ENCODE results near the gene MYCBP2. TPM values are rescaled to one million over a fixed set of nuclear protein-coding genes. Genes with fewer than 3 reads are reported as not detected.

MYCBP2 gene
- total and polyA plus RNA-seq, 9 donors = 45.6 to 145 (median 100) TPM

DNA sequence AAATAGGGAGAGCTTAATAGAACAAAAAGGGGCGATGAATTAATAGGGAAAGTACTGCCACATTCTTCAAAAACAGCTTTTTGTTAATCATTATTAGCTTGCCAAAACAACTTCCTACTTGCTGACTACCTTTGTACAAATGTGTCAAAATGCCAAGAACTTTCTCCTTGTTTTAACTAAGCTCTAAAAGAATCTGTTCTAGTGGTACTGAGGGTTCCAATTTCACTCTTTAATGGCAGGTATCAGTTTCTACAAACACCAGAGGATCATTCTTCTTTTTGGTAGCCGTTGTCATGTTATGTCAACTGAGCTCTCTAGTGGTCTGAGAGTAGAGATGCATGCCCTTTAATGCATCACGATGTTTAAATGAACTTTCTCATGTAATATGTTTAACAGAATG, 270.5 kb downstream of the MYCBP2 start:
- Histone ChIP-seq H3K4me3 (no peak overlapping the region), H3K27me3 (no peaks in the 10 kb centered on the region), H3K4me1 (ENCODE audit: insufficient read depth) (no peaks in the 10 kb centered on the region), H3K9me3 (no peaks in the 10 kb centered on the region), H3K36me3 (no peaks in the 10 kb centered on the region), H3K27ac (no peak overlapping the region)
- WGBS, 3 donors = 63 to 77% (median 72%) methylated on average over 3 of the region's 3 CpGs
- no peak for TF ChIP-seq EP300 (IDR thresholded peaks at IDR 0.05)
- TF ChIP-seq CTCF (IDR thresholded peaks at IDR 0.05) = no peak
- TF ChIP-seq POLR2A (IDR thresholded peaks at IDR 0.05) = no peak
- DNase-seq = no peak
- intact Hi-C loops (cut with DNase I) = no loop called here

GRCh38 chr13:77055158-77055557, 271.7 kb downstream of the MYCBP2 start:
- no peak for TF ChIP-seq EP300 (IDR thresholded peaks at IDR 0.05)
- TF ChIP-seq POLR2A (IDR thresholded peaks at IDR 0.05) = no peak
- no peak for TF ChIP-seq CTCF (IDR thresholded peaks at IDR 0.05)
- intact Hi-C loops (cut with DNase I) = no loop called here
- Histone ChIP-seq H3K27me3 (no peaks in the 10 kb centered on the region), H3K4me3 (no peak overlapping the region), H3K36me3 (no peaks in the 10 kb centered on the region), H3K27ac (no peak overlapping the region), H3K9me3 (no peaks in the 10 kb centered on the region), H3K4me1 (ENCODE audit: insufficient read depth) (no peaks in the 10 kb centered on the region)
- WGBS, 3 donors = 90 to 91% (median 90%) methylated on average over 2 of the region's 2 CpGs
- DNase-seq = no peak

GRCh38 chr13:77053192-77053591, 273.7 kb downstream of the MYCBP2 start:
- Histone ChIP-seq H3K36me3 (no peaks in the 10 kb centered on the region), H3K27me3 (no peaks in the 10 kb centered on the region), H3K9me3 (no peaks in the 10 kb centered on the region), H3K27ac (no peak overlapping the region), H3K4me1 (ENCODE audit: insufficient read depth) (no peaks in the 10 kb centered on the region), H3K4me3 (no peak overlapping the region)
- DNase-seq = no peak
- TF ChIP-seq EP300 (IDR thresholded peaks at IDR 0.05) (no peak), CTCF (IDR thresholded peaks at IDR 0.05) (no peak), POLR2A (IDR thresholded peaks at IDR 0.05) (no peak)
- intact Hi-C loops (cut with DNase I) = no loop called here
- 88 to 91% (median 91%) methylated on average over 4 of the region's 4 CpGs for WGBS, 3 donors

- H3K27me3 ChIP-seq = no peaks in the 10 kb centered on the region
- WGBS, 3 donors = 65 to 75% (median 71%) methylated on average over 4 of the region's 4 CpGs
- H3K36me3 ChIP-seq = no peaks in the 10 kb centered on the region
- H3K27ac ChIP-seq = no peak overlapping the region
- no peaks in the 10 kb centered on the region for H3K4me1 ChIP-seq (ENCODE audit: insufficient read depth)
- TF ChIP-seq EP300 (IDR thresholded peaks at IDR 0.05) (no peak), CTCF (IDR thresholded peaks at IDR 0.05) (no peak), POLR2A (IDR thresholded peaks at IDR 0.05) (no peak)
- intact Hi-C loops (cut with DNase I) = no loop called here
- no peak for DNase-seq
- H3K9me3 ChIP-seq = no peaks in the 10 kb centered on the region
- H3K4me3 ChIP-seq = no peak overlapping the region
Observed at GRCh38 chr13:77048681-77049080, 278.2 kb downstream of the MYCBP2 start.
